NCI-H1105 treated with DMSO at 0.1 percent for 48 hours (cell line): Measurements from ENCODE around the gene GALE.
"Not testable (repeated sequence)": the region's sequence is repeated elsewhere in the genome, so short reads cannot be mapped to it uniquely, and the experiment has no call there.

ENCODE experiments used
- DNase-seq: peaks from one replicate; lab custom pipeline; 2025; lab: John Stamatoyannopoulos, UW

Gene GALE

DNA sequence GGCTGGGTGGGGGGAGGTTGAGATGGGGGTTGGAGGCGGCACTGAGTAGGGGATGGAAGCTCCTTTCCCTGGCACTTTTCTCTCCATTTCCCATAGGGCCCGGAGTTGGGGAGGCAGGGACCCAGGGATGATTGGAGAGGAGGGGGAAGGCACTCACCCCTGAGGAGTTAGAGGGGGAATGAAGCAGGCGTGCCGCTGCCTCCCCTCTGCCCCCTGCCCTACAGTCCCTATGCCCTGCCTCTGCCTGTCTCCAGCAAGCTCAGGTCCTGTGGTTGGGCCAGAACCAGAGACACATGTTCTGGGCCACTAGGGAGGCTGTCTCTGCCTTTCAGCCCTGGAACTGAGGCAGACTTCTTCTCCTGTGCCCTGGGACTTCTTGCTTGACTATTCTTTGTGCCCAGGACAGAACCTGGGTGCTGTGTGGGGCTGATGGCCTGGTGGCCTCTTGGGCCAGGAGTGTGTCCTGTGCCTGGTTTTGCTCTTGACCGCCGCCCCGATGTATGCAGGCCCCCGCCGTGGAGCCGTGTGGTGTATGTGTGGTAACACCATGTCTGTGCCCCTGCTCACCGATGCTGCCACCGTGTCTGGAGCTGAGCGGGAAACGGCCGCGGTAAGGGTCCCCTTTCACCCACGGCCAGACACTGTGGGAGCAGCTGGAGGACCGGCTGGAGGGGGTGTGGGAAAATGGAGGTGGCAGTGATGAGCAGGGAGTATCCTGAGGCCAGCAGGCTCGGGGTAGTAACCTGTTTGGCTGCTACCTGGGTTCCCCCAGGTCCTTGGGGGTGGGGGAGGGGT lies 8.2 kb downstream of the GALE start:
- no peak for DNase-seq

DNA sequence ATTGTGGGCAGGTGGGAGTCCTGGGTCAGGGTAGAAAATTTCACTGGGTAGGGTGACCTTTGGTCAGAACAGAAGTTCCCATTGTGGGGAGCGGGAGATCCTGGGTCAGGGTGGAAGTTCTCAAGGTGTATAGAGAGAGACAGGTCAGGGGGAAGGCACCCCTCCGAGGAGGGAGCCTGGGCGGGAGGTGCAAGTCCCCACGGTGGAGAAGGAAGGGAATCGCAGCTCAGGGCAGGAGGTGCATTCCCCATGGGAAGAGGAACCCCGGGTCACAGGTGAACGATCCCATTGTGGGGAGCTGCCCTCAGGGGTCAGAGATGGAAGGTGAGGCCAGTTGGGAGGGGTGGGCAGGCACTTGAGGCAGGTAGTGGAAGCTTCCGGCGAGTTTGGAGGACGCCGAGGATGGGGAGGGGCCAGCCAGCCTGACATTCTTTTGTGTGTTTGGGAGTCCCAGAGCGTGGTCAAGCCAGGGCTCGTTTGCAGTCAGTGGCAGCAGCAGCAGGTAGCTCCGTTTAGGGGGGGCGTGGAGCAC lies 9.0 kb downstream of the GALE start:
- peak; percentile 24 for DNase-seq

DNA sequence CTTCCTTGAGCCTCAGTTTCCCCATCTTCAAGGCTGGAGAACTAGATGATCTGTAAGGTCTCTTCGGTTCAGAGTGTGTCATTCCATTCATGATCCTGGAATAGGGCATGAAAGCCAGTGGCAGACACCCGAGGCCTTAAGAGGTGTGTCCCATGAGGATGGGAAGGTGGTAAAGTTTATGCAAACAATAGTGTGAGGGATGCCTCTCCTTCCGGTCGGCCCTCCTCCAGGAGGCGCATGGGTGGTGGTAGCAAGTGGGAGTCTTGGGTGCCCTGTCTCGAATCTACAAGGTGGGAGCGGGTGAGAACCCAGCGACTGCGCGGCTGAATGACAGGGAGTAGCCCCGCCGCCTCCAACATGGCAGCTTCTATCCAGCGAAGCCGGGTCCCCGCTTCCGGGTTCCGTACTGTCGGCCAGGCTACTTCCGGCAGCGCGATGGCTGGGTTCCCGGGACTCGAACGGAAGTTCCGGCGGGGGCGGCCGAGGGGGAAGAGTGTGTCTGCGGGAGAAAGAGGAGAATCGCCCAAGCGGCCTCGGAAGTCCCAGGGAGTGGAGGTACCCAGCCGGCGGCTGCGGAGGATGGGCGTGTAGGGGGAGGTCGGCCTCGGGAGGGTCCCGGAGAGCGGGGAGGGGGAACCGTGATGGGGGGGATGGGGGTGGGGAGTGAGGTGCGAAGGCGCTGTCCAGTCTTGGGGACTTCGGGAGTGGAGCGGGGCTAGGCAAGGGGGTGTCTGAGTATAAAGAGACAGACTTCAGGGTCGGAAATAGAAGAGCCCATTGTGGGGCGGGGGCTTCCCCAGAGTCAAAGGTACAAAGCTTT lies 9.6 kb downstream of the GALE start, which contains the start of gene LYPLA2:
LYPLA2 (plus strand) TSS at position 450 of the 820 bp plus-strand sequence. CDS start 1,538 bp downstream, outside the sequence.
- DNase-seq: peak; percentile 90

DNA sequence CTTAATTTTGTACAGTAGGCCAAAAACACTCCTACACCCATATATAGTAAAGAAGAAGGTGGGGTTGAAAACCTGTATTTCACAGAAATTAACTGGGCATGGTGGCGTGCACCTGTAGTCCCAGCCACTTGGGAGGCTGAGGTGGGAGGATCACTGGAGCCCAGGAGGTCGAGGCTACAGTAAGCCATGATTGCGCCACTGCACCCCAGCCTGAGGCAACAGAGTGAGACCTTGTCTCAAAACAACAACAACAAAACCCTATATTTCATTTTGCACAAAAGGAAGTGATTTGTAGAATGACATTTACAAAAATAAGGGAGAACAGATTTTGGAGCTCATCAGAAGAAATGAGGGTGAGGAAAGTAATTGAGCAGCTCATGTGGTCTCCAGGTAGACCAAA lies 11.9 kb downstream of the GALE start:
- DNase-seq: no peak

DNA sequence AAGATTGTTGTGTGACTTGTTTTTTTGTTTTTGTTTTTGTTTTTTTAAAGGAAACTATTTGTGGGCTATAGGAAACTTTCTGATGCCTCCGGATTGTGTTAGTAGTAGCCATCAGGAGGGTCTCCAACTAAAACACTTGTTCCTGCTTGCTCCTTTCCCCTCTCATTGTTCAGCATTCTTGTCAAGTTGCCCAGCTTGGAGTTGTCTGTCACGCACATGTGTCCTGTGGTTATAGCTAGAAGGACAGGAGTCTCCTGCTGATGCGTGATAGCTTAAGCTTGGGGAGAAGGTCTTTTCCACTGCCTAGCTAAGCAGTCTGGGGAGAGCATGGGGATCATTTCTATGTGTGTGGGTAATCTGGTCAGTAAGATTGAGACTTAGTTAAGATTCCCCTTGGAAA lies 12.9 kb downstream of the GALE start:
- DNase-seq: no peak

DNA sequence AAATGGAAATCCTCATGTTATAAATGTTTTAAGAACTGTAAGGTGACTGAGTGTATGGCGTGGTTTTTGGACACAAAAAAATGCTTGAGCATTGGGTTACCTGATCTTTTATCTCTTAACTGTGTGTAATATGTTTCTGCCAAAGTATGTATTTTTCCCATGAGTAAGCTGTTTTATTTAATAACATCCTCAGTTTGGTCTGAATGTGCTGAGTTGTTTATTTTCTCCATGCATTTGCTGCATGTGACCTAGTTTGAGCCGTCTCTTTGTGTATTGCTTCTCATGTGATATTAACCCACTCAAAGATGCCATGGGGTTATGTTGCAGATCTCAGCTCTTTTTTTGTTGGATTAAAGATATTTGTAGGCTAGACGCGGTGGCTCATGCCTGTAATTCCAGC lies 15.7 kb downstream of the GALE start:
- DNase-seq: no peak

DNA sequence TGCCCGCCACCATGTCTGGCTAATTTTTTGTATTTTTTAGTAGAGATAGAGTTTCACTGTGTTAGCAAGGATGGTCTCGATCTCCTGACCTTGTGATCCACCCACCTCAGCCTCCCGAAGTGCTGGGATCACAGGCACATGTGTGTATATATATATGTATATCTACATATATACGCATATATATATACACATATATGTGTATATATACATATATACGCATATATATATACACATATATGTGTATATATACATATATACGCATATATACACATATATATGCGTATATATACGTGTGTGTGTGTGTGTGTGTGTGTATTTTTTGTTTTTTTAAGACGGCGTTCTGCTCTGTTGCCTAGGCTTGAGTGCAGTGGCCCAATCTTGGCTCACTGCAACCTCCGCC lies 17.4 kb downstream of the GALE start:
- not testable (repeated sequence) for DNase-seq

DNA sequence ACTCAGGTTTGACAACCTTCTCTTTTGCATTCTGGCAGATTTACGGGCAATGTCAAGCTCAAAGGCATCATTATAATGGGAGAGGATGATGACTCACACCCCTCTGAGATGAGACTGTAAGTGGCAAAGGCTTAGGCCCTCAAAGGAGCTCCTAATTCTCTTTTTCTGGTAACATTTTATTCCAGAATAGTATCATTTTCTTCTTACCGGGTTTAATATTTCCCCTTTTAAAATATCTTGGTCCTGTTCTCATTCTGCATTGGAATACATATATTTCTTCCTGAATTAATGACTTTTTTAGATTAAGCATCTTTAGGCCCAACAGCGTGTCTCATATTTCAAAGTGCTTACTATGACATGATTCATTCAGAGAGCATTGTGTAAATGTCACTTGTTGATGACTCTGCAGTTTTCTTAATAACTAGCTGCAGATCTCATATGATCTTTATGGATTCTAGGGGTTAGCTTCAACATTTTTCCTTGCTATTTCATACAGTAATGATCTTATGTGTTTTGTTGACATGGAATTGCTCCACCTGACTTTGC lies 20.7 kb downstream of the GALE start:
- no peak for DNase-seq

DNA sequence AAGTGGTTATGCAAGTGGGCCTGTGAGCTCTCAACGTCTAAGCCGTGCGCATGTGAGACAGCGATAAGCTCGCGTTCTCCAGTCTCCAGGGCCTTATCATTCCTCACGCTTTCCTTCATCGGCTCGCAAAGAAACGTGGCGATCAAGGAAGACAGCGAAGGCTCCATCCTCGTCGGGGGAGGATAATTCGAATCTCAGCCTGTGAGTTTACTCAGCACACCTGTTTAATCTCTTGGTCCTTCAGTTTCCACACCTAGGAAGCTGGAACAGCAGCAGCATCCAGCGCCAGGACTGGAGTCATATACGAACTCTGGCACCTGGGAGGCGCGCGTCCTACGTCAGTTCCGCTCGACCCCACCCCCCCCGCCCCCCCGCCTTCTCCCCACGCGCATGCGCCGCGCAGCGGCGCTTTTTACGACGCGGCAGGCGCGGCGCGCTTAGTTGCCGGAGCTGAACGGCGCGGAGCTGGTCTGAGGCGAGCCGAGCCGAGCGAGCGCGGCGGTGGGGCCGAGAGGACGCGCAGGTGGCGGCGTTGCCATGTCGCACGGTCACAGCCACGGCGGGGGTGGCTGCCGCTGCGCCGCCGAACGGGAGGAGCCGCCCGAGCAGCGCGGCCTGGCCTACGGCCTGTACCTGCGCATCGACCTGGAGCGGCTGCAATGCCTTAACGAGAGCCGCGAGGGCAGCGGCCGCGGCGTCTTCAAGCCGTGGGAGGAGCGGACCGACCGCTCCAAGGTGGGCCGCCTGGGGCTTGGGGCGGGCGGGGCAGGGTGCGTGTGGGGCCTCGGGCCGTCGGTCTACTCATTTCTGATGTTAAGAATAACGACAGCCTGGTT lies 22.4 kb downstream of the GALE start, which contains the start of gene PITHD1:
PITHD1 (plus strand) TSS at position 440 of the 836 bp plus-strand sequence; CDS start at position 538, 98 bp downstream.
- DNase-seq: peak; percentile 89

DNA sequence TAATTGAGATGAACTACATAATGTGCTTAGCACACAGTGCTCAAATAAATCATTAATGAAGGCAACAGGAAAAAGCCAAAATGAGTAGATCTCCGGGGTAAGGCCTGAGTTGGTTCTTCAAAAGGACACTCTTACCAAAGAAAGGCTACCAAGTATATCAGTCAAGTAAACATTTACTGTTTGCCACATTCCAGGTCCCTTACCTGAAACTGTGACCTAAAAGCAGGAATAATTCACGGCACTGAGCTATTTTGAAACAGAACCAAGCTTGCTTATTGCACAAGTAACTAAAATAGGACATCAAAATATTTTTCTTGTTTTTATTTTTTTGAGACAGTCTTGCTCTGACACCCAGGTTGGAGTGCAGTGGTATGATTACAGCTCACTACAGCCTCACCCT lies 24.3 kb downstream of the GALE start:
- no peak for DNase-seq

DNA sequence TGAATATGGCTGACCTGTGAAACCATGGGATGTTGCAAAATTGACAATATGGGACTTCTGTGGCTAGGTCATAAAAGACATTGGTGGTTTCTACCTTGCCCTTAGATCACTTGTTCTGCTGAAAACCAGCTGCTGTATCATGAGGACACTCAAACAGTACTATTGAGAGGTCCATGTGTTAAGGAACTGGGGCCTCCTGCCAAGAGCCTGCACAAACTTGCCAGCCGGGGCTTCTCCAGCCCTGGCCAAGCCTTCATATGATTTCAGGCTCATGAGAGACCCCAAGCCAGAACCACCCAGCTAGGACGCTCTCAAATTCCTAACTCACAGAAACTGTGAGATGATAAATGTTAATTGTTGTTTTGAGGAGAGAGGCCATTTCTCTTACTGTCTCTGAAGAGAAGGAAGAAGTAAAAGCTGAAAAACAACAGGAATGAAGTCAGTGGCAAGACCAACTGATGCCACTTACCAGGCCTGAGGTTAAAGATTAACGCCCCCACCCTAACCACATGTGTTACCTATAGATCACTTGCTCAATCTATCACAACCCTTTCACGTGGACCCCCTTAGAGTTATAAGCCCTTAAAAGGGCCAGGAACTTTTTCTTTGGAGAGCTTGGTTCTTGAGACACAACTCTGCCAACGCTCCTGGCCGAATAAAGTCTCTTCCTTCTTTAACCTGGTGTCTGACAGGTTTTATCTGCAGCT lies 26.2 kb downstream of the GALE start:
- DNase-seq: no peak

DNA sequence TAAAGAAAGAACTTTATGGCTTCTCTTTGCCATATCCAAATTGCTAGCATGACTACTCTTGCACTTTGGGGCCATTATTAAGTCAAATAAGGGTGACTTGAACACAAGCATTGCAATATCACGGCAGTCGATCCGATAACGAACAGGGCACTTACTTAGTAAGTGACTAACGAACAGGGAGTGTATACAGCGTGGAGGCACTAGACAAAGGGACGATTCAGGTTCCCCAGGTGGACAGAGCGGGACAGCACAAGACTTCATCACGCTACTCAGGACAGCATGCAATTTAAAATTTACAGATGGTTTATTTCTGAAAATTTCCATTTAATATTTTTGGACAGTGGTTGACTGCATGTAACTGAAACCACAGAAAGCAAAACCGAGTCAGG lies 27.7 kb downstream of the GALE start:
- no peak for DNase-seq

DNA sequence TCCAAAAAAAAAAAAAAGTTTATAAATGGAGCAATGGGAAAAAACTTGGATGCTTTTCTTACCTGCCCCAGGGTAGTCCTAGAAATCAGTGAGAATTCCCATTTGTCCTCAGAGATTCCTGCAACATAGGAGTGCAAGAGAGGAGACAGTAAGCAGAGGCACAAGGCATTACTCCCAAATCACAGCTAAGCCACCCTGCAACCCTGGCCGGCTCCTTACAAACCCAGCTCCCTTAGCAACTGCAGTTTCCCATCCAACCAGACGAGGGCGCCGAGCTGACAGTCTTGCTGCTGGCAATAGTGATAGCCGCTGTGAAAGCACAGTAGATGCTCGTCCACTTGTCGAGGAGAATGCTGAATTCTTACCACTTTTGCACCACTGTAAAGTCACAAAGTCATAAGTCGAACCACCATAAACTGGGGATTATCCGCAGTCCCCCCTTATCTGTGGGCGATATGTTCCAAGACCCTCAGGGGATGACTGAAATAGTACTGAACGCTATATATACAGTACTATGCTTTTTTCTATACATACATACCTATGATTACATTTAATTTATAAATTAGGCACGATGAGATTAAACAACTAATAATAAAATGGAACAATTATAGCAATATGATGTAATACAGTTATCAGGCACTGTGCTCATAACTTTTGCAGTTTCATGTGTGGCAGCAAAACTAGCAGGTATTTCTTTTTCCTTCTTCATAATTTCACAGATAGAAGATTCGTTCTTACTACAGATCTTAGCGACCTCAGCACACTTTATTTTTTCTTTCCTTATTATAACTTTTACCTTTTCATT lies 28.3 kb downstream of the GALE start:
- peak; percentile 79 for DNase-seq

DNA sequence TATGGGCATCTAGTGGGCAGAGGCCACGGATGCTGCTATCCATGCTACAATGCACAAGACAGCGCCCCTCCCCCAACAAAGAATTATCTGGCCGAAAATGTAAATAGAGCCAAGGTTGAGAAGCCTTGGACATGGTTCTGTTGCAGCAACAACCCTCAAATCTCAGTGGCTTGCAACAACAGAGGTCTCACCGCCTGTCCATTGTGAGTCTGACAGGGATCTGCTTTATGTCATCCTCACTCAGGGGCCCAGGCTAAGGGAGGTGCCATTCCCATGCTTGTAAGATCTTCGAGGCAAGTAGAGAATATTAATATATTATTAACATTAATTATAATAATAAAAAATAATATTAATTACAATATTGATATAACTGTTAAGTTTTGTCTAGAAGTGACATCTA lies 31.8 kb downstream of the GALE start:
- no peak for DNase-seq

DNA sequence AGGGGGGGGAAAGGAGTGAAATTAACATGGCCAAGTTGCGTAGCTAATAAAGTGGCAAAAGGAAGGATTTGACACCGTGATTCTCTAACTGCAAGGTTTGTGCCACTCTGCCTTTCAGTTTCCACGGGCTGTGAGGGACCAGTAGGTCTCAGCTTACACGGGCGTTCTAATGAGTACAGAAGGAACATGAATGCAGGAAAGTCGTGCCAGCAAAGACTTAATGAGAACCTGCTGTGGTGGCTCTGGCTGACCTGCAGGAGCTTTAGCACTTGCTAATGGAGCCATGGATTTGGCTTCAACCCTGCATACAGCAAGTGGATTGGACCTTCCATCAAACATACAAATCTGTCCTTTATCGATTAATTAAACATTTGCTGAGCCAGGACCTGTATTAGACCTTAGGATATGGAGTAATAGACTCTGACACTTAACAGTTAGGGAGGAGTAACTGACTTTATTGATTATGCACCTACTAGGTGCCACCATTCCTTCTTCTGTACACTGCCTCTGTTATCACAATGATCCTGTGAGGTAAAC lies 37.4 kb downstream of the GALE start:
- no peak for DNase-seq

DNA sequence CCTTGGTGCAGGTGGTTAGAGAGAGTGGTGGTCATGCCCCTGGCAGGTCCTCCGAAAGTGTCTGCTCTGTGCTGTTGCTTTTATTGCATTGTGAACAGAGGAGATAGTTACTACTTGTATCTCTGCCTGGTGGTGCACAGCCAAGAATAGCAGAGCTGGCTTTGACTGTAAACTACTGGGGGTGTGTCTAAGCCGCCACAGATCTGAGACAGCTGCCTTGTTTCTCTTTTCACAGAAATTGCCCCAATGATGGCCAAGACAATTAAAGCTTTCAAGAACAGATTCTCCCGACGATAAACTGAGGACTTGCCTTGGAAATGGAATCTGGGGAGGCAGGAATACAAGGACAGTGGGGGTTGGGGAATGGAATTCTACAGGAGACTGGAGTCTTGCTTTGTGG lies 41.3 kb downstream of the GALE start:
- no peak for DNase-seq

DNA sequence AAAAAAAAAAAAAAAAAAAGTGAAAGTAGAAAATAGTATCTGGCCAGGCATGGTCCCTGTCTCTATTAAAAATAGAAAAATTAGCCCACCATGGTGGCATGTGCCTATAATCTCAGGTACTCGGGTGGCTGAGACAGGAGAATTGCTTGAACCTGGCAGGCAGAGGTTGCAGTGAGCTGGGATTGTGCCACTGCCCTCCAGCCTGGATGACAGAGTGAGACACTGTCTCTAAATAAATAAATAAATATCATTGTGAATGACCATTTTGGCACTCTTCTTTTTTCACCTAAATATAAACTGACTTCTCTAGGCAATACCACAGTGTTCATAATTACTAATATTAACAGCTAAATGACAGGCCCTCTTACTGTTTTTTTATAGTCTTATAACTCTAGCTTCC lies 42.7 kb downstream of the GALE start:
- DNase-seq: no peak

DNA sequence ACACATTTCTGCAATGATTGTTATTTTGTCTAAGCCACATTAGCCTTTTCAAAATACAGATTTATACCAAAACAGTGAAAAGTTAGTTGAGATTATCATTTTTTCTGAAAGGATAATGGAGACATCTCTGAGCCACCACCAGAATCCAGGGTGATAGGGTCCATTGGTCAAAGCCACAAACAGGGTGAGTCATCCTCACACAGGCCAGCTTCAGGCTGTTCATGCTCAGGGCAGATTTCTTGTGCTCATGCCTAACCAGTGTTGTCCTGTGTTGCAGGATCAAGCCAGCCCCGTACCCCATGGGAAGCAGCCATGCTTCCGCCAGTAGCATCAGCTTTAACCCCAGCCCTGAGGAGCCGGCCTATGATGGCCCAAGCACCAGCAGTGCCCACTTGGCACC lies 43.9 kb downstream of the GALE start:
- no peak for DNase-seq

DNA sequence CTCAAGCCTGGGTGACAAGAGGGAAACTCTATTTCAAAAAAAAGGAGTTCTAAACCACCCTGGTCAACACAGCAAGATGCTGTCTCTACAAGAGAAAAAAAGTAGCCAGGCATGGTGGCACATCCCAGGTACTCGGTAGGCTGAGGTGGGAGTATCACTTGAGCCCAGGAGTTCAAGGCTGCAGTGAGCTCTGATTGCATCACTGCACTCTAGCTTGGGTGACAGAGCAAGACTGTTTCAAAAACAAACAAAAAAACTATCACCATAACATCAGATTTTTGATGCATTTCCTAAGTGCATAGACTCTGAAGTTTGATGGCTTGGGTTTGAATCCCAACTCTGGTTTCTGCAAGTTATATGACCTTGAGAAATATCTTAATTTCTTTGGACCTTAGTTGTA lies 47.6 kb downstream of the GALE start:
- no peak for DNase-seq

DNA sequence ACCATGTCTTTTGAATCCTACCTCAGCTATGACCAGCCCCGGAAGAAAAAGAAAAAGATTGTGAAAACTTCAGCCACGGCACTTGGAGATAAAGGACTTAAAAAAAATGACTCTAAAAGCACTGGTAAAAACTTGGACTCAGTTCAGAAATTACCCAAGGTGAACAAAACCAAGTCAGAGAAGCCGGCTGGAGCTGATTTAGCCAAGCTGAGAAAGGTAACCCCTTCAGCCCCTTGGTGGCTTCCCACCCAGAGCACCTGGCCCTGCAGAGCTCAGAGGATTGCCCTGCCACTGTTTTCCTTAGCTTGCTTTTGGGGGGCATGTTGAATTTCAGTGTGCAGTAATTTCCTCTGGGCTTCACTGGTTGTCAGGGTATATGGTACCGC lies 48.7 kb downstream of the GALE start:
- DNase-seq: no peak
